GM12878 (cell line): ENCODE data around the gene USP11.
"Not testable (repeated sequence)": the region's sequence is repeated elsewhere in the genome, so short reads cannot be mapped to it uniquely, and the experiment has no call there.

Source experiments
- BCL11A ChIP-seq: IDR thresholded peaks from 2 replicates; pipeline ENCODE4 v1.6.1; 2011; ENCODE audit warnings: low read depth, low read length
- CBX5 ChIP-seq: sonication (generic); IDR thresholded peaks from 2 replicates; pipeline ENCODE4 v1.6.1; 2016; ENCODE audit warnings: low read depth, moderate library complexity, mild to moderate bottlenecking, inconsistent platforms
- POLR2A ChIP-seq: IDR thresholded peaks from 2 replicates; pipeline ENCODE4 v1.6.1; 2011; ENCODE audit warnings: low read depth, mild to moderate bottlenecking, low read length
- POLR2AphosphoS2 ChIP-seq: IDR thresholded peaks from 2 replicates; pipeline ENCODE4 v1.6.1; 2011; ENCODE audit warnings: low read depth, mild to moderate bottlenecking, low read length, improper control_type of control experiment, moderate library complexity
- ZNF217 ChIP-seq: fragments of 450-650 bp; IDR thresholded peaks from 2 replicates; pipeline ENCODE4 v1.6.1; 2017; ENCODE audit warnings: antibody characterized with exemption, mild to moderate bottlenecking
- ZNF24 ChIP-seq: fragments of 450-650 bp; IDR thresholded peaks from 2 replicates; pipeline ENCODE4 v1.6.1; 2017; ENCODE audit warnings: antibody characterized with exemption, mild to moderate bottlenecking
- ZNF274 ChIP-seq: IDR thresholded peaks from one replicate; pipeline ENCODE4 v1.8.0; 2011; ENCODE audit not compliant: insufficient read length, insufficient read depth
- TF ChIP-seq, protein P1 (sequence below), 3 experiments: IDR thresholded peaks in 2 of 3; conservative IDR thresholded peaks in 1 of 3; 2 replicates each; pipeline ENCODE4 v1.5.1; 2011; ENCODE audit warnings: low read depth in 3 of 3, low read length in 3 of 3, mild to moderate bottlenecking in 3 of 3, control low read depth in 2 of 3, moderate library complexity in 2 of 3, inconsistent platforms in 1 of 3, mixed read lengths in 1 of 3; ENCODE audit not compliant: control insufficient read depth in 2 of 3, insufficient read depth in 1 of 3; ENCODE audit errors: extremely low read depth in 1 of 3
- TF ChIP-seq, protein P2 (sequence below): IDR thresholded peaks from 2 replicates; pipeline ENCODE4 v1.6.1; 2011; ENCODE audit warnings: low read depth, low read length, improper control_type of control experiment, borderline replicate concordance
- TF ChIP-seq, protein P3 (sequence below): fragments of 450-650 bp; IDR thresholded peaks from 2 replicates; pipeline ENCODE4 v1.6.1; 2017; ENCODE audit warnings: mild to moderate bottlenecking, moderate library complexity

GRCh38 chrX:47284616-47285015, 51.8 kb downstream of the USP11 start:
- TF ChIP-seq ZNF24, CBX5, BCL11A, POLR2A, POLR2AphosphoS2, ZNF217, ZNF274: not testable (repeated sequence)
- TF ChIP-seq, protein P1, sequence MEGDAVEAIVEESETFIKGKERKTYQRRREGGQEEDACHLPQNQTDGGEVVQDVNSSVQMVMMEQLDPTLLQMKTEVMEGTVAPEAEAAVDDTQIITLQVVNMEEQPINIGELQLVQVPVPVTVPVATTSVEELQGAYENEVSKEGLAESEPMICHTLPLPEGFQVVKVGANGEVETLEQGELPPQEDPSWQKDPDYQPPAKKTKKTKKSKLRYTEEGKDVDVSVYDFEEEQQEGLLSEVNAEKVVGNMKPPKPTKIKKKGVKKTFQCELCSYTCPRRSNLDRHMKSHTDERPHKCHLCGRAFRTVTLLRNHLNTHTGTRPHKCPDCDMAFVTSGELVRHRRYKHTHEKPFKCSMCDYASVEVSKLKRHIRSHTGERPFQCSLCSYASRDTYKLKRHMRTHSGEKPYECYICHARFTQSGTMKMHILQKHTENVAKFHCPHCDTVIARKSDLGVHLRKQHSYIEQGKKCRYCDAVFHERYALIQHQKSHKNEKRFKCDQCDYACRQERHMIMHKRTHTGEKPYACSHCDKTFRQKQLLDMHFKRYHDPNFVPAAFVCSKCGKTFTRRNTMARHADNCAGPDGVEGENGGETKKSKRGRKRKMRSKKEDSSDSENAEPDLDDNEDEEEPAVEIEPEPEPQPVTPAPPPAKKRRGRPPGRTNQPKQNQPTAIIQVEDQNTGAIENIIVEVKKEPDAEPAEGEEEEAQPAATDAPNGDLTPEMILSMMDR (IDR thresholded peaks at IDR 0.05 in 2 of 3, conservative IDR thresholded peaks at IDR 0.05 in 1 of 3; ENCODE audit: control insufficient read depth in 2 of 3, extremely low read depth in 1 of 3, insufficient read depth in 1 of 3, low read depth in 3 of 3, low read length in 3 of 3): not testable (repeated sequence)
- TF ChIP-seq, protein P2, sequence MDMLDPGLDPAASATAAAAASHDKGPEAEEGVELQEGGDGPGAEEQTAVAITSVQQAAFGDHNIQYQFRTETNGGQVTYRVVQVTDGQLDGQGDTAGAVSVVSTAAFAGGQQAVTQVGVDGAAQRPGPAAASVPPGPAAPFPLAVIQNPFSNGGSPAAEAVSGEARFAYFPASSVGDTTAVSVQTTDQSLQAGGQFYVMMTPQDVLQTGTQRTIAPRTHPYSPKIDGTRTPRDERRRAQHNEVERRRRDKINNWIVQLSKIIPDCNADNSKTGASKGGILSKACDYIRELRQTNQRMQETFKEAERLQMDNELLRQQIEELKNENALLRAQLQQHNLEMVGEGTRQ: not testable (repeated sequence)
- TF ChIP-seq, protein P3, sequence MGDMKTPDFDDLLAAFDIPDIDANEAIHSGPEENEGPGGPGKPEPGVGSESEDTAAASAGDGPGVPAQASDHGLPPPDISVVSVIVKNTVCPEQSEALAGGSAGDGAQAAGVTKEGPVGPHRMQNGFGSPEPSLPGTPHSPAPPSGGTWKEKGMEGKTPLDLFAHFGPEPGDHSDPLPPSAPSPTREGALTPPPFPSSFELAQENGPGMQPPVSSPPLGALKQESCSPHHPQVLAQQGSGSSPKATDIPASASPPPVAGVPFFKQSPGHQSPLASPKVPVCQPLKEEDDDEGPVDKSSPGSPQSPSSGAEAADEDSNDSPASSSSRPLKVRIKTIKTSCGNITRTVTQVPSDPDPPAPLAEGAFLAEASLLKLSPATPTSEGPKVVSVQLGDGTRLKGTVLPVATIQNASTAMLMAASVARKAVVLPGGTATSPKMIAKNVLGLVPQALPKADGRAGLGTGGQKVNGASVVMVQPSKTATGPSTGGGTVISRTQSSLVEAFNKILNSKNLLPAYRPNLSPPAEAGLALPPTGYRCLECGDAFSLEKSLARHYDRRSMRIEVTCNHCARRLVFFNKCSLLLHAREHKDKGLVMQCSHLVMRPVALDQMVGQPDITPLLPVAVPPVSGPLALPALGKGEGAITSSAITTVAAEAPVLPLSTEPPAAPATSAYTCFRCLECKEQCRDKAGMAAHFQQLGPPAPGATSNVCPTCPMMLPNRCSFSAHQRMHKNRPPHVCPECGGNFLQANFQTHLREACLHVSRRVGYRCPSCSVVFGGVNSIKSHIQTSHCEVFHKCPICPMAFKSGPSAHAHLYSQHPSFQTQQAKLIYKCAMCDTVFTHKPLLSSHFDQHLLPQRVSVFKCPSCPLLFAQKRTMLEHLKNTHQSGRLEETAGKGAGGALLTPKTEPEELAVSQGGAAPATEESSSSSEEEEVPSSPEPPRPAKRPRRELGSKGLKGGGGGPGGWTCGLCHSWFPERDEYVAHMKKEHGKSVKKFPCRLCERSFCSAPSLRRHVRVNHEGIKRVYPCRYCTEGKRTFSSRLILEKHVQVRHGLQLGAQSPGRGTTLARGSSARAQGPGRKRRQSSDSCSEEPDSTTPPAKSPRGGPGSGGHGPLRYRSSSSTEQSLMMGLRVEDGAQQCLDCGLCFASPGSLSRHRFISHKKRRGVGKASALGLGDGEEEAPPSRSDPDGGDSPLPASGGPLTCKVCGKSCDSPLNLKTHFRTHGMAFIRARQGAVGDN: not testable (repeated sequence)
